NK-92 (cell line): Measurements from ENCODE around the gene TGM2.

Experiments
- DNase-seq: peaks from one replicate; lab custom pipeline; 2025; ENCODE audit not compliant: unreplicated experiment; lab: John Stamatoyannopoulos, UW

TGM2 gene

DNA sequence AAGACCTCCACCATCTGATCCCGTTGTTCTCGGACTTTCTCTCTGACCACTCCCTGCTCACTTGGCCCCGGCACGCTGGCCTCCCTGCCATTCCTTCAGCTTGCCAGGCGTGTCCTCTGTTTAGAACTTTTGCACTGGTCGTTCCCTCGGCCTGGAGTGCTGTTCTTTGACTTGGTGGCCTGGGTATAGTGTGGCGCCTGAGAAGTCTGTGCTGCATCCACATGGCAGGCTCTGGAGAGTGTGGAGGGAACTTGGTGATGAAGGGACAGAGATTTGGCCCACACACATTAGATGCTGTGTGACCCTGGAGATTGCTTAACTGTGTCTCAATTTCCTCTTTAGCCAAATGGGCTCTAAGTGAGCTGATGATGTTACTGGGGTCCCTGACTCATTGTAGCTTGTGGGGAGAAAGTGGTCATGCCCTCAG, 13.0 kb upstream of the TGM2 start:
- DNase-seq = no peak

DNA sequence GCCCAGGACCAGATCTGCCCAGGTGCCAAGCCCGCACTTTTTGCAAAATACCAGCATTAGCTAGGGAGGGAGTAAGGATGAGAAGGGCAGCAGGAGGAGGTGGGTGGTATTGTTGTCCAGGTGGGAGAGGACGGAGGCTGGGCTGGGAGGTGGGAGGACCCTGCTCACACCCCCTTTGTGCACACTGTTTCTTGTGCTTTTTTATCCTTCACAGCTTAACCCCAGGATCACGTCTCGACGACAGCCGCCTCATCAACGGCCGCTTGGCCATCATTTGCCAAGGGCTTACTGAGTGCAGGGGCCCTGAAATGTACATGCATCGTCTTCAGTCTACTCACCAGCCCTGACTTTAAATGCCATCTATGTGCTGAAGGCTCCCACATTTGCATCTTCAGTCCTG, 12.1 kb upstream of the TGM2 start:
- DNase-seq = no peak

DNA sequence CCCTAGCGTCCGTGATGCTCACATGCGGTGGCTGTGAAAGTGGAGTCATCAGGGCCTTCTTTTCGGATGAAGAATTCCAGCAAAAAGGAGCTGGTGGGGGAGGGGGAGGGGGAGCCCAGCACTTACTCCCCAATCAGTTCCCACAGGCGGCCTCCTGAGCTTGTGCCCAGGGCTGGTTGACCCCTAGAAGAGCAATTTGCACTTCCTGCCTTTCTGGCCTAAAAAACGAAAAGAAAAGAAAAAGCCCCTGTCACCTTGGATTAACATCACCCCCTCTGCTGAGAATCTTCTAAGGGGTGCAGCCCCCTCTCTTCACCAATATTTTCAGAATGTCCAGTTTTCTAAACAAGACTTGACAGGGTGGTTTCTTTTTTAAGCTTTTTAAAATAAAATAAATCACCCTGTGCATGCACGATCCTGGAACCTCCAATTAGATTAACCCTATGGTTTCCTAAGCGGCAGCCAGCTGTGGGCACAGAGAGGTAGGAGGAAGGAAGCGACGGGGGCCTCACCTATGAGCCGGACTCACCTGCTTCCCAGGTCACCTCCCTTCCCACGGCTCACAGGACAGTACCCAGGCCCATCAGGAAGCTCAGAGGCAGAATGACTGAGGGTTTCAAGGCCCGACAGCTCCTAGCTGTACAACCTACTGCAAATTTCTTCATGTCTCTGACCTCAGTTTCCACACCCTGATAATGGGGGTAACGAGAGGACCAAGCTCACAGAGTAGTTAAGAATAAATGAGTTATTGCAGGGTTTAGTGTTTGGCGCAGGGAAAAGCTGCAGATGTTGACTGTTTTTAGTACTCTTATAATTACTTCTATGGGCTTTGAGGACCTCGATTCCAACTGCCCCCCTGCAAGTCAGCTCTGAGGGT, 10.5 kb upstream of the TGM2 start:
- DNase-seq = no peak

DNA sequence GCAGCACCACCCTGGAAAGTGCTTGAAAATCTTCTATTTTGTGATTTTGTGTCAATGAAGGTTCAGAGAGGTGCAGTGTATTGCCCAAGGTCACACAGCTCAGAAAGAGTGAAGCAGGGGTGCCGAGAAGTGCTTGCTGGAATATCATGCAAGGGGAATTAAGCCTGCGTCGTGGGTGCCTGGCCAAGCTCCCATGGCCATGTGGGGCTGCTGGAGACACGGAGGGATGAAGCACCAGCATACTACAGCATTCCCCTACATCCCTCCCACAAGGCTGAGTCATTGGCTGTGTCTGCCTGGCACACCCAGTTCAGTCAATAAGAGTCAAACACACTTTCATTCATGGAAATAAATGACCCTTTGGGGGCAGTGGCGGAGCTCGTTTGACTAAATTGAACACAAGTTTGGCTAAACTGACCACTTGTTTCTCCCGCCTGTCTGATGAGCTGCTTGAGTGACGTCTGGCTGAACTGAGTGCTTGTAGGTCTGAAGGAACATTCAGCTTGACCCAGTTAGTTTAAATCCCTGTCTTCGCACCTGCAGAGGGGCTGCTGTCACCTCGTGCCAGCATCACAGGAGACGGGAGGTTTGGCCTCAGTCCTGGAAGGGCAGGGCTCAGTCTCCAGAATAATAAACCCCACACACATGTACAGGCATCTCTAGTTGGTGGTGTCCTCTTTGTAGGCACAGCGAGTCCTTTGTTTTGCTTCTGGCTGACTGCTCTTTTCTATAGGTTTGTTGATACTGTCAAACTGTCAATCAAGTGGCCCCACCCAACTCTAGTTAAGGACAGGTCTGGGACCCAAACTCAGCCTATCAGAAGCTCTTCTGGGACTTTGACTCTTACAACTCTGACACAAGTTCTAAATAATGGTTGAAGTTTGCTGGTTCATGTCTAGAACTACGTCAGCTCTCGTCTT, 8.4 kb upstream of the TGM2 start:
- no peak for DNase-seq

GRCh38 chr20:38172408-38172807, 7.3 kb upstream of the TGM2 start:
- no peak for DNase-seq

- no peak for DNase-seq
Measured at GRCh38 chr20:38171675-38172043, 6.6 kb upstream of the TGM2 start.

DNA sequence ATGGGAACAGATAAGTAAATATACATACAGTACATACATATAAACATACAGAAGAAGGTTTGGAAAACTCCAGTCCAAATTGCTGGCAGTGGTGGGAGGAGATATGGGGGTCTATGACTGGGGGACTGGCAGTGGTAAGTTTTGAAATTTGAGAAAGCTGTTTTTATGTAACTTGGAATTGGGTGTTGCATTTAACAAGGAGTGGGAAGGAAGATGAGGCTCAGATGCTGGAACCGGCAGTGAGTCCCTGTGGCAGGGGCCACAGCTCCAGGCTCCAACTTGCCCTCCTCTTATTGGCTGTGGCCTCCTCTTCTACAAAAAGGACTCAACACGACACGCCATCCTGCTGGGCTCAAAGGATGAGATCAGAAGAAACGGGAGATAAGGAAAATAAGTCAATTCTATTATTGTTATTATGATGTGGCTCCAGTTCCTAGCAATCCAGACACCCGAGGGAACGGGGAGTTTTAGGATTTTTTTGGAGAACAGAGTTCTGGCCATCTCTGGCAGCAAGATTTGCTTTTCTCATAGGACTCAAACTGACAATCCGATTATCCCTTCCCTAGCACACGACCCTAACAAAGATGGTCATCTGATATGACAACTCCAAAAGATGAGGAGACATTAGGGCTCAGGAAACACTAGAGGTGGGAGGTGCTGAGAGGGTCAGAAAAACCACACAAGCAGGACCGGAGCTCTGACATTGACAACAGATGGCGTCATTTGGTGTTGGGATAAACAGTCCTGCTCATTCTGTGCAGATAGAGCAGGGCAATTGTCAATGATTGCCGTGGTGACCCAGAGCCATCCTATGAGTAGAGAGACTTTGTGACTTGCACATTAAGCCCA, 6.0 kb upstream of the TGM2 start:
- DNase-seq = no peak

GRCh38 chr20:38170219-38170825, 5.3 kb upstream of the TGM2 start:
- DNase-seq = no peak

- no peak for DNase-seq
Measured at GRCh38 chr20:38169636-38170193, 4.6 kb upstream of the TGM2 start.

- DNase-seq = no peak
Measured at GRCh38 chr20:38168791-38169589, 3.9 kb upstream of the TGM2 start.

GRCh38 chr20:38167851-38168760, 3.0 kb upstream of the TGM2 start:
- no peak for DNase-seq

GRCh38 chr20:38167328-38167850, 2.3 kb upstream of the TGM2 start:
- no peak for DNase-seq

DNA sequence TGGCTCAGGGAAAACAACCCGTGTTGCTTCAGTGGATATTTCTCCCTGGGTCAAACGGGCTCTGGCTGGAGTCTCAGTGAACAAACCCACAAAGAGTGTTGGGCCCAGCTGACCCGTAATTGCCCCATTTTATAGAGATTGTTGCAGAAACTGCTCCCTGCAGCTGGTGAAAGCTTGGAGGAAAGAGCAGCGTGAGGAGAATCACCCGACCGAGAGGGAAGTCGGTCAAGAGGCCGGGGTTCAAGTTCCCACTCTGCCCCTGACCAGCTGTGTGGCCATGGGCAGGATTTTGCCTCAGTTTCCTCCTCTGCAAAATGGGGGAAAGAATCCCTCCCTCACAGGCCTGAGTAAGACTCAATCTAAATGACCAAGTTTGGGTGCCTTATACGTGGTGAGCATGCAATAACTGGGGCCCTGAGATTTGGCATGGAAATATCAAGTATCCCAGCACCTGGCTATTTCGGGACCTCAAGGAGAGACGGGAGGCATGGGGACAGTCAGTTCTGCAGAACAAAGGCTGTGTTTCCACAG, 1.7 kb upstream of the TGM2 start:
- no peak for DNase-seq

- DNase-seq = no peak
Measured at GRCh38 chr20:38165966-38166702, 1.1 kb upstream of the TGM2 start.

GRCh38 chr20:38164624-38165088, 414 bp downstream of the TGM2 start:
- DNase-seq = no peak

- DNase-seq = no peak
Measured at GRCh38 chr20:38164069-38164468, 1.0 kb downstream of the TGM2 start.
